Fibroblast of the aortic adventitia (primary cell): Measurements from ENCODE around the gene NHS. TPM values are rescaled to one million over a fixed set of nuclear protein-coding genes. Genes with fewer than 3 reads are reported as not detected.
A peak's percentile ranks its signal among the peaks of the same experiment; 100 is the strongest.

Experiments used
- DNase-seq: peaks from one replicate; pipeline ENCODE4 v3.0.0-alpha.2; 2010; ENCODE audit warnings: low read depth
- H3K4me3 ChIP-seq: 2 replicates; pipeline ENCODE4 v1.5.1; 2011; ENCODE audit warnings: low read depth, mild to moderate bottlenecking, control low read depth, low read length, moderate library complexity
- CTCF ChIP-seq: IDR thresholded peaks from 2 replicates; pipeline ENCODE4 v1.5.1; 2011; ENCODE audit warnings: mild to moderate bottlenecking, low read length, control low read depth, inconsistent platforms; ENCODE audit not compliant: insufficient read depth
- total RNA-seq: library from RNA; depleted of rRNA; stranded (reverse); fragments of >200 nt; gene quantifications from 2 replicates; pipeline ENCODE4 v1.2.3, GENCODE V29; 2012; ENCODE audit warnings: low replicate concordance

NHS gene
- total RNA-seq, 1 donor, result 11.6 TPM

GRCh38 chrX:17449866-17450265 is 74.9 kb downstream of the NHS start:
- DNase-seq, result no peak
- H3K4me3 ChIP-seq, result no peak overlapping the region
- no peak for TF ChIP-seq CTCF

- no peak overlapping the region for H3K4me3 ChIP-seq
- TF ChIP-seq CTCF, result no peak
- no peak for DNase-seq
Measured at GRCh38 chrX:17453788-17454187, 78.8 kb downstream of the NHS start.

GRCh38 chrX:17456526-17456925 is 81.5 kb downstream of the NHS start:
- no peak for TF ChIP-seq CTCF
- no peak for DNase-seq

GRCh38 chrX:17459008-17459611 is 84.1 kb downstream of the NHS start:
- TF ChIP-seq CTCF, result no peak
- DNase-seq, result peak; percentile 93
- no peak overlapping the region for H3K4me3 ChIP-seq

More at GRCh38 chrX:17456526-17456925, 81.5 kb downstream of the NHS start:
- no peak overlapping the region for H3K4me3 ChIP-seq

- no peak overlapping the region for H3K4me3 ChIP-seq
- no peak for TF ChIP-seq CTCF
- peak; percentile 73 for DNase-seq
Measured at GRCh38 chrX:17459661-17460060, 84.7 kb downstream of the NHS start.

- H3K4me3 ChIP-seq, result no peak overlapping the region
- TF ChIP-seq CTCF, result no peak
- DNase-seq, result no peak
Measured at GRCh38 chrX:17462881-17463280, 87.9 kb downstream of the NHS start.

GRCh38 chrX:17464194-17464593 is 89.2 kb downstream of the NHS start:
- peak; percentile 40 for DNase-seq
- no peak for TF ChIP-seq CTCF
- H3K4me3 ChIP-seq, result no peak overlapping the region
